BLaER1 treated with 17β-estradiol and CSF1 and Interleukin-3, amounts not matched to agents 10 nM and 100 nM (cell line): ENCODE measurements around the gene DIAPH2.
A peak's percentile ranks its signal among the peaks of the same experiment; 100 is the strongest.

ENCODE experiments used
- H3K27ac ChIP-seq, 11 experiments: shearing (Covaris generic); formaldehyde crosslinking; 2 replicates each; pipeline ENCODE4 v1.8.1; 2022
- H3K27me3 ChIP-seq, 11 experiments: shearing (Covaris generic); formaldehyde crosslinking; 2 replicates each; pipeline ENCODE4 v1.8.1; 2022
- H3K36me3 ChIP-seq, 11 experiments: shearing (Covaris generic); formaldehyde crosslinking; 2 replicates each; pipeline ENCODE4 v1.8.1; 2022
- H3K4me1 ChIP-seq, 10 experiments: shearing (Covaris generic); formaldehyde crosslinking; 2 replicates each; pipeline ENCODE4 v1.8.1; 2022
- H3K4me2 ChIP-seq, 11 experiments: shearing (Covaris generic); formaldehyde crosslinking; 2 replicates each; pipeline ENCODE4 v1.8.1; 2022
- H3K4me3 ChIP-seq, 10 experiments: shearing (Covaris generic); formaldehyde crosslinking; 2 replicates each; pipeline ENCODE4 v1.8.1; 2022
- H3K9ac ChIP-seq, 11 experiments: shearing (Covaris generic); formaldehyde crosslinking; 2 replicates each; pipeline ENCODE4 v1.8.1; 2022
- H3K9me3 ChIP-seq, 11 experiments: shearing (Covaris generic); formaldehyde crosslinking; replicated peaks in 1 of 11; 2 replicates each; pipeline ENCODE4 v1.8.1; 2022
- H4K20me1 ChIP-seq, 11 experiments: shearing (Covaris generic); formaldehyde crosslinking; 2 replicates each; pipeline ENCODE4 v1.8.1; 2022
- Cebpa-rat ChIP-seq, 11 experiments: shearing (Covaris generic); IDR thresholded peaks; 2 replicates each; pipeline ENCODE4 v1.8.1; 2022

The DIAPH2 gene

GRCh38 chrX:96994093-96994492 lies 309.5 kb downstream of the DIAPH2 start:
- H3K36me3 ChIP-seq, result peaks cover 0 to 3% (median 0%) of the 10 kb centered on the region in 11 experiments; a peak in 1 of 22 replicates
- H3K4me1 ChIP-seq, result 0 out of 20 replicates have a peak, but pooled peaks cover 0 to 11% (median 0%) of the 10 kb centered on the region in 10 experiments
- H3K4me3 ChIP-seq, result no peak overlapping the region
- H3K4me2 ChIP-seq, result peak overlapping the region in 1 of 11 experiments; percentile 21; a peak in 1 of 22 replicates
- peaks cover 49 to 100% (median 96%) of the 10 kb centered on the region in 11 experiments for H3K27me3 ChIP-seq
- H4K20me1 ChIP-seq, result peaks cover 0 to 8% (median 0%) of the 10 kb centered on the region in 11 experiments; a peak in 3 of 22 replicates
- no peak overlapping the region for H3K9ac ChIP-seq
- no peak for TF ChIP-seq Cebpa-rat (IDR thresholded peaks at IDR 0.05)
- peaks cover 6 to 15% (median 7%) of the 10 kb centered on the region in 11 experiments; a peak in 19 of 22 replicates for H3K9me3 ChIP-seq
- H3K27ac ChIP-seq, result no peak overlapping the region

- Histone ChIP-seq H3K27me3 (peaks cover 48 to 100% (median 95%) of the 10 kb centered on the region in 11 experiments), H4K20me1 (peaks cover 0 to 4% (median 0%) of the 10 kb centered on the region in 11 experiments; a peak in 1 of 22 replicates), H3K4me3 (no peak overlapping the region), H3K9ac (no peak overlapping the region), H3K4me2 (no peak overlapping the region), H3K9me3 (peaks cover 15 to 28% (median 18%) of the 10 kb centered on the region in 11 experiments; a peak in 21 of 22 replicates), H3K36me3 (peaks cover 0 to 13% (median 0%) of the 10 kb centered on the region in 11 experiments; a peak in 2 of 22 replicates), H3K4me1 (peaks cover 0 to 13% (median 0%) of the 10 kb centered on the region in 10 experiments; a peak in 1 of 20 replicates), H3K27ac (no peak overlapping the region)
- TF ChIP-seq Cebpa-rat (IDR thresholded peaks at IDR 0.05), result no peak
Measured at GRCh38 chrX:96997196-96997595, 312.6 kb downstream of the DIAPH2 start.

- Histone ChIP-seq H3K4me1 (peaks cover 0 to 6% (median 0%) of the 10 kb centered on the region in 10 experiments; a peak in 1 of 20 replicates), H4K20me1 (peaks cover 0 to 5% (median 0%) of the 10 kb centered on the region in 11 experiments; a peak in 2 of 22 replicates), H3K9me3 (peaks cover 15 to 21% (median 18%) of the 10 kb centered on the region in 11 experiments; a peak in 21 of 22 replicates), H3K36me3 (peaks cover 0 to 13% (median 0%) of the 10 kb centered on the region in 11 experiments; a peak in 2 of 22 replicates), H3K4me3 (no peak overlapping the region), H3K9ac (no peak overlapping the region), H3K4me2 (no peak overlapping the region), H3K27ac (no peak overlapping the region; a peak in 1 of 22 replicates), H3K27me3 (peaks cover 54 to 97% (median 91%) of the 10 kb centered on the region in 11 experiments; a peak in 21 of 22 replicates)
- no peak for TF ChIP-seq Cebpa-rat (IDR thresholded peaks at IDR 0.05)
Measured at GRCh38 chrX:97000682-97001368, 316.2 kb downstream of the DIAPH2 start.

- peaks cover 0 to 4% (median 0%) of the 10 kb centered on the region in 11 experiments; a peak in 1 of 22 replicates for H3K36me3 ChIP-seq
- peaks cover 51 to 97% (median 89%) of the 10 kb centered on the region in 11 experiments for H3K27me3 ChIP-seq
- no peaks in the 10 kb centered on the region for H3K4me1 ChIP-seq
- H3K4me2 ChIP-seq, result no peak overlapping the region
- H3K27ac ChIP-seq, result no peak overlapping the region
- no peak overlapping the region for H3K4me3 ChIP-seq
- H3K9ac ChIP-seq, result no peak overlapping the region
- H3K9me3 ChIP-seq, result no peaks in the 10 kb centered on the region
- peaks cover 0 to 17% (median 4%) of the 10 kb centered on the region in 11 experiments; a peak in 5 of 22 replicates for H4K20me1 ChIP-seq
- TF ChIP-seq Cebpa-rat (IDR thresholded peaks at IDR 0.05), result no peak
Measured at GRCh38 chrX:97006167-97006566, 321.5 kb downstream of the DIAPH2 start.

- Histone ChIP-seq H3K4me3 (no peak overlapping the region), H3K9ac (no peak overlapping the region), H3K27me3 (peaks cover 64 to 100% (median 97%) of the 10 kb centered on the region in 11 experiments), H4K20me1 (peaks cover 0 to 17% (median 7%) of the 10 kb centered on the region in 11 experiments; a peak in 7 of 22 replicates), H3K36me3 (peaks cover 0 to 4% (median 0%) of the 10 kb centered on the region in 11 experiments; a peak in 1 of 22 replicates), H3K4me1 (no peaks in the 10 kb centered on the region), H3K27ac (no peak overlapping the region), H3K9me3 (no peaks in the 10 kb centered on the region), H3K4me2 (no peak overlapping the region)
- no peak for TF ChIP-seq Cebpa-rat (IDR thresholded peaks at IDR 0.05)
Measured at GRCh38 chrX:97009391-97009790, 324.7 kb downstream of the DIAPH2 start.

- Histone ChIP-seq H4K20me1 (peaks cover 0 to 27% (median 5%) of the 10 kb centered on the region in 11 experiments; a peak in 7 of 22 replicates), H3K27ac (no peak overlapping the region), H3K9ac (no peak overlapping the region), H3K27me3 (peaks cover 66 to 100% (median 95%) of the 10 kb centered on the region in 11 experiments), H3K9me3 (no peaks in the 10 kb centered on the region), H3K4me2 (no peak overlapping the region), H3K4me1 (no peaks in the 10 kb centered on the region), H3K4me3 (no peak overlapping the region), H3K36me3 (peaks cover 0 to 4% (median 0%) of the 10 kb centered on the region in 11 experiments; a peak in 1 of 22 replicates)
- TF ChIP-seq Cebpa-rat (IDR thresholded peaks at IDR 0.05), result no peak
Measured at GRCh38 chrX:97011540-97011939, 326.9 kb downstream of the DIAPH2 start.

- Histone ChIP-seq H3K27me3 (peaks cover 85 to 100% (median 94%) of the 10 kb centered on the region in 11 experiments), H3K4me3 (no peak overlapping the region), H3K27ac (no peak overlapping the region), H3K4me1 (peaks cover 0 to 2% (median 0%) of the 10 kb centered on the region in 10 experiments; a peak in 6 of 20 replicates), H3K9me3 (no peaks in the 10 kb centered on the region), H3K9ac (no peak overlapping the region), H3K36me3 (no peaks in the 10 kb centered on the region), H3K4me2 (no peak overlapping the region), H4K20me1 (peaks cover 0 to 21% (median 5%) of the 10 kb centered on the region in 11 experiments; a peak in 6 of 22 replicates)
- TF ChIP-seq Cebpa-rat (IDR thresholded peaks at IDR 0.05), result no peak
Measured at GRCh38 chrX:97016106-97016505, 331.5 kb downstream of the DIAPH2 start.

- Histone ChIP-seq H3K4me1 (peaks cover 0 to 12% (median 0%) of the 10 kb centered on the region in 10 experiments; a peak in 7 of 20 replicates), H3K9ac (no peak overlapping the region), H4K20me1 (peaks cover 0 to 7% (median 0%) of the 10 kb centered on the region in 11 experiments; a peak in 2 of 22 replicates), H3K4me2 (peak overlapping the region in 4 of 11 experiments; percentile 3 to 38 (median 22); a peak in 2 of 22 replicates), H3K27me3 (peaks cover 82 to 100% (median 94%) of the 10 kb centered on the region in 11 experiments), H3K9me3 (no peaks in the 10 kb centered on the region), H3K27ac (no peak overlapping the region), H3K4me3 (no peak overlapping the region), H3K36me3 (no peaks in the 10 kb centered on the region)
- no peak for TF ChIP-seq Cebpa-rat (IDR thresholded peaks at IDR 0.05)
Measured at GRCh38 chrX:97021680-97022079, 337.0 kb downstream of the DIAPH2 start.

GRCh38 chrX:97026406-97026805 lies 341.8 kb downstream of the DIAPH2 start:
- H3K36me3 ChIP-seq, result no peaks in the 10 kb centered on the region
- H3K27ac ChIP-seq, result no peak overlapping the region
- no peaks in the 10 kb centered on the region for H3K9me3 ChIP-seq
- H3K4me1 ChIP-seq, result peaks cover 0 to 7% (median 0%) of the 10 kb centered on the region in 10 experiments; a peak in 4 of 20 replicates
- no peaks in the 10 kb centered on the region; a peak in 1 of 22 replicates for H4K20me1 ChIP-seq
- no peak overlapping the region for H3K9ac ChIP-seq
- H3K27me3 ChIP-seq, result peaks cover 77 to 99% (median 94%) of the 10 kb centered on the region in 11 experiments
- TF ChIP-seq Cebpa-rat (IDR thresholded peaks at IDR 0.05), result no peak
- H3K4me2 ChIP-seq, result no peak overlapping the region
- H3K4me3 ChIP-seq, result no peak overlapping the region
